ENCODE data around the gene SCAPER. TPM values are rescaled to one million over a fixed set of nuclear protein-coding genes. Genes with fewer than 3 reads are reported as not detected.

Gene SCAPER
- total and polyA plus RNA-seq, 2 of the 4 experiments (the other 2 are of a cell fraction) = 2.9 to 9.7 TPM

DNA sequence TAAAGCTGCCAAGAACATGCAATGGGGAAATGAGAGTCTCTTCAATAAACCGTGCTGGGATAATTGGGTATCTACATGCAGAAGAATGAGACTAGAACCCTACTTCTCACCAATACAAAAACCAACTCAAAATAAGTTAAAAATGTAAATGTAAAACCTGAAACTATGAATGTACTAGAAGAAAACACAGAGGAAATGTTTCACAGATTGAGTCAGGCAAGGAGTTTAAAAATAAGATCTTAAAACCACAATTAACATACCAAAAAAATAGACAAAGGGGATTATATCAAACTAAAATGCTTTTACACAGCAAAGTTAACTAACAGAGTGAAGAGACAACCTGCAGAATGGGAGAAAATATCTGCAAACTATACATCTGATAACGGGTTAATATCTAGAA, 478.2 kb downstream of the SCAPER start:
- POLR2A ChIA-PET (ENCODE audit: unreplicated experiment) = no interaction called here
- ATAC-seq (ENCODE audit: low read depth) (no peak), DNase-seq (no peak)
- H3K9ac ChIP-seq (ENCODE audit: low read depth, low read length) = no peak overlapping the region
- H4K5ac ChIP-seq (ENCODE audit: low read depth, low read length) = no peak overlapping the region
- WGBS, 2 experiments (ENCODE audit: extremely low coverage in 2 of 2, insufficient read length in 1 of 2) = no CpG with 5 or more reads among the region's 2 CpGs
- no peaks in the 10 kb centered on the region; the same call in 1 of the 2 replicates for H3K4me1 ChIP-seq (ENCODE audit: control insufficient read depth, insufficient read depth, low read length)
- H3K79me1 ChIP-seq (ENCODE audit: low read depth in 1 of 2, low read length in 2 of 2) = no peaks in the 10 kb centered on the region; a peak in 1 of 4 replicates
- H3K23ac ChIP-seq (ENCODE audit: low read depth, low read length) = no peak overlapping the region
- in situ Hi-C loops (cut with MboI; ENCODE audit: low sequenced_read_pairs) = no loop called here
- intact Hi-C loops (cut with micrococcal nuclease) = no loop called here
- H3K9me3 ChIP-seq (ENCODE audit: control insufficient read depth, insufficient read depth, low read length) = no peaks in the 10 kb centered on the region
- no peak overlapping the region for H3K18ac ChIP-seq (ENCODE audit: low read depth, low read length)
- no peak for TF ChIP-seq POLR2A (IDR thresholded peaks at IDR 0.05; ENCODE audit: low read depth, low read length)
- no peak for TF ChIP-seq CEBPB (IDR thresholded peaks at IDR 0.05; ENCODE audit: low read depth, low read length)
- TF ChIP-seq, protein P1, sequence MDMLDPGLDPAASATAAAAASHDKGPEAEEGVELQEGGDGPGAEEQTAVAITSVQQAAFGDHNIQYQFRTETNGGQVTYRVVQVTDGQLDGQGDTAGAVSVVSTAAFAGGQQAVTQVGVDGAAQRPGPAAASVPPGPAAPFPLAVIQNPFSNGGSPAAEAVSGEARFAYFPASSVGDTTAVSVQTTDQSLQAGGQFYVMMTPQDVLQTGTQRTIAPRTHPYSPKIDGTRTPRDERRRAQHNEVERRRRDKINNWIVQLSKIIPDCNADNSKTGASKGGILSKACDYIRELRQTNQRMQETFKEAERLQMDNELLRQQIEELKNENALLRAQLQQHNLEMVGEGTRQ (IDR thresholded peaks at IDR 0.05; ENCODE audit: low read depth, low read length) = no peak
- no peak for TF ChIP-seq RCOR1 (IDR thresholded peaks at IDR 0.05; ENCODE audit: insufficient replicate concordance, low read length)
- no peak for TF ChIP-seq MAFK (IDR thresholded peaks at IDR 0.05; ENCODE audit: low read depth, low read length)
- no peak for TF ChIP-seq RAD21 (IDR thresholded peaks at IDR 0.05; ENCODE audit: low read length)
- no peak for TF ChIP-seq SMC3 (IDR thresholded peaks at IDR 0.05; ENCODE audit: low read depth, low read length)
- TF ChIP-seq BHLHE40 (IDR thresholded peaks at IDR 0.05; ENCODE audit: low read depth, low read length) = no peak
- TF ChIP-seq, protein P2, sequence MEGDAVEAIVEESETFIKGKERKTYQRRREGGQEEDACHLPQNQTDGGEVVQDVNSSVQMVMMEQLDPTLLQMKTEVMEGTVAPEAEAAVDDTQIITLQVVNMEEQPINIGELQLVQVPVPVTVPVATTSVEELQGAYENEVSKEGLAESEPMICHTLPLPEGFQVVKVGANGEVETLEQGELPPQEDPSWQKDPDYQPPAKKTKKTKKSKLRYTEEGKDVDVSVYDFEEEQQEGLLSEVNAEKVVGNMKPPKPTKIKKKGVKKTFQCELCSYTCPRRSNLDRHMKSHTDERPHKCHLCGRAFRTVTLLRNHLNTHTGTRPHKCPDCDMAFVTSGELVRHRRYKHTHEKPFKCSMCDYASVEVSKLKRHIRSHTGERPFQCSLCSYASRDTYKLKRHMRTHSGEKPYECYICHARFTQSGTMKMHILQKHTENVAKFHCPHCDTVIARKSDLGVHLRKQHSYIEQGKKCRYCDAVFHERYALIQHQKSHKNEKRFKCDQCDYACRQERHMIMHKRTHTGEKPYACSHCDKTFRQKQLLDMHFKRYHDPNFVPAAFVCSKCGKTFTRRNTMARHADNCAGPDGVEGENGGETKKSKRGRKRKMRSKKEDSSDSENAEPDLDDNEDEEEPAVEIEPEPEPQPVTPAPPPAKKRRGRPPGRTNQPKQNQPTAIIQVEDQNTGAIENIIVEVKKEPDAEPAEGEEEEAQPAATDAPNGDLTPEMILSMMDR (conservative IDR thresholded peaks at IDR 0.05; ENCODE audit: low read depth, low read length) = no peak
- TF ChIP-seq, protein P3, sequence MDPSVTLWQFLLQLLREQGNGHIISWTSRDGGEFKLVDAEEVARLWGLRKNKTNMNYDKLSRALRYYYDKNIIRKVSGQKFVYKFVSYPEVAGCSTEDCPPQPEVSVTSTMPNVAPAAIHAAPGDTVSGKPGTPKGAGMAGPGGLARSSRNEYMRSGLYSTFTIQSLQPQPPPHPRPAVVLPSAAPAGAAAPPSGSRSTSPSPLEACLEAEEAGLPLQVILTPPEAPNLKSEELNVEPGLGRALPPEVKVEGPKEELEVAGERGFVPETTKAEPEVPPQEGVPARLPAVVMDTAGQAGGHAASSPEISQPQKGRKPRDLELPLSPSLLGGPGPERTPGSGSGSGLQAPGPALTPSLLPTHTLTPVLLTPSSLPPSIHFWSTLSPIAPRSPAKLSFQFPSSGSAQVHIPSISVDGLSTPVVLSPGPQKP (IDR thresholded peaks at IDR 0.05; ENCODE audit: borderline replicate concordance, low read depth, low read length) = no peak
- no peak for TF ChIP-seq NFE2L2 (IDR thresholded peaks at IDR 0.05; ENCODE audit: low read depth, low read length)
- no peak for TF ChIP-seq CHD1 (IDR thresholded peaks at IDR 0.05; ENCODE audit: low read depth, low read length)
- no peak for TF ChIP-seq RFX5 (IDR thresholded peaks at IDR 0.05; ENCODE audit: low read depth, low read length)
- TF ChIP-seq FOS (IDR thresholded peaks at IDR 0.05; ENCODE audit: low read depth, low read length) = no peak
- TF ChIP-seq MXI1 (IDR thresholded peaks at IDR 0.05; ENCODE audit: borderline replicate concordance, low read depth, low read length) = no peak
- no peak for TF ChIP-seq MAZ (IDR thresholded peaks at IDR 0.05; ENCODE audit: borderline replicate concordance, low read depth, low read length)
- H3K4ac ChIP-seq (ENCODE audit: low read depth, low read length) = no peak overlapping the region
- no TSS peak for BruUV-seq (replicated peaks)
- H3K27me3 ChIP-seq (ENCODE audit: control insufficient read depth, insufficient read depth, low read length) = no peaks in the 10 kb centered on the region
- H4K91ac ChIP-seq (ENCODE audit: insufficient read depth, low read depth, low read length) = no peak overlapping the region
- no peaks in the 10 kb centered on the region for H4K20me1 ChIP-seq (ENCODE audit: insufficient read depth, low read length)
- H3K4me3 ChIP-seq (ENCODE audit: insufficient read depth, low read depth, low read length) = no peak overlapping the region
- CTCF ChIA-PET = no interaction called here
- dilution Hi-C loops (cut with HindIII; ENCODE audit: low sequenced_read_pairs, unreplicated experiment) = no loop called here
- H3K27ac ChIP-seq (ENCODE audit: insufficient read depth, low read length) = no peak overlapping the region
- H2AFZ ChIP-seq (replicated peaks; ENCODE audit: low read length, poor library complexity) = no peak overlapping the region
- H4K8ac ChIP-seq (ENCODE audit: low read depth in 2 of 2, low read length in 2 of 2) = no peak overlapping the region
- no peak overlapping the region for H2BK5ac ChIP-seq (ENCODE audit: low read depth, low read length, poor library complexity, severe bottlenecking)
- peaks cover under 1% of the 10 kb centered on the region; the same call in 1 of the 2 replicates for H3K9me1 ChIP-seq (ENCODE audit: insufficient read depth, low read length)
- no peak overlapping the region for H2AK9ac ChIP-seq (replicated peaks; ENCODE audit: low read depth, low read length, poor library complexity)
- no peak overlapping the region for H2BK20ac ChIP-seq (ENCODE audit: low read depth, low read length)
- no peak overlapping the region for H2BK15ac ChIP-seq (ENCODE audit: low read depth, low read length)
- no peaks in the 10 kb centered on the region for H3K36me3 ChIP-seq (ENCODE audit: control insufficient read depth, insufficient read depth, low read length)
- H3K56ac ChIP-seq (ENCODE audit: extremely low read depth, insufficient read depth, low read length) = no peak overlapping the region
- H3K4me2 ChIP-seq (ENCODE audit: low read depth, low read length) = no peak overlapping the region
- no peak overlapping the region for H3K14ac ChIP-seq (replicated peaks; ENCODE audit: low read depth, low read length)
- no peak overlapping the region for H2AK5ac ChIP-seq (ENCODE audit: low read depth, low read length)
- no peak overlapping the region for H2BK120ac ChIP-seq (ENCODE audit: low read depth, low read length)
